ENCODE measurements around the gene SLC26A8.

Gene SLC26A8, protein sequence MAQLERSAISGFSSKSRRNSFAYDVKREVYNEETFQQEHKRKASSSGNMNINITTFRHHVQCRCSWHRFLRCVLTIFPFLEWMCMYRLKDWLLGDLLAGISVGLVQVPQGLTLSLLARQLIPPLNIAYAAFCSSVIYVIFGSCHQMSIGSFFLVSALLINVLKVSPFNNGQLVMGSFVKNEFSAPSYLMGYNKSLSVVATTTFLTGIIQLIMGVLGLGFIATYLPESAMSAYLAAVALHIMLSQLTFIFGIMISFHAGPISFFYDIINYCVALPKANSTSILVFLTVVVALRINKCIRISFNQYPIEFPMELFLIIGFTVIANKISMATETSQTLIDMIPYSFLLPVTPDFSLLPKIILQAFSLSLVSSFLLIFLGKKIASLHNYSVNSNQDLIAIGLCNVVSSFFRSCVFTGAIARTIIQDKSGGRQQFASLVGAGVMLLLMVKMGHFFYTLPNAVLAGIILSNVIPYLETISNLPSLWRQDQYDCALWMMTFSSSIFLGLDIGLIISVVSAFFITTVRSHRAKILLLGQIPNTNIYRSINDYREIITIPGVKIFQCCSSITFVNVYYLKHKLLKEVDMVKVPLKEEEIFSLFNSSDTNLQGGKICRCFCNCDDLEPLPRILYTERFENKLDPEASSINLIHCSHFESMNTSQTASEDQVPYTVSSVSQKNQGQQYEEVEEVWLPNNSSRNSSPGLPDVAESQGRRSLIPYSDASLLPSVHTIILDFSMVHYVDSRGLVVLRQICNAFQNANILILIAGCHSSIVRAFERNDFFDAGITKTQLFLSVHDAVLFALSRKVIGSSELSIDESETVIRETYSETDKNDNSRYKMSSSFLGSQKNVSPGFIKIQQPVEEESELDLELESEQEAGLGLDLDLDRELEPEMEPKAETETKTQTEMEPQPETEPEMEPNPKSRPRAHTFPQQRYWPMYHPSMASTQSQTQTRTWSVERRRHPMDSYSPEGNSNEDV

DNA sequence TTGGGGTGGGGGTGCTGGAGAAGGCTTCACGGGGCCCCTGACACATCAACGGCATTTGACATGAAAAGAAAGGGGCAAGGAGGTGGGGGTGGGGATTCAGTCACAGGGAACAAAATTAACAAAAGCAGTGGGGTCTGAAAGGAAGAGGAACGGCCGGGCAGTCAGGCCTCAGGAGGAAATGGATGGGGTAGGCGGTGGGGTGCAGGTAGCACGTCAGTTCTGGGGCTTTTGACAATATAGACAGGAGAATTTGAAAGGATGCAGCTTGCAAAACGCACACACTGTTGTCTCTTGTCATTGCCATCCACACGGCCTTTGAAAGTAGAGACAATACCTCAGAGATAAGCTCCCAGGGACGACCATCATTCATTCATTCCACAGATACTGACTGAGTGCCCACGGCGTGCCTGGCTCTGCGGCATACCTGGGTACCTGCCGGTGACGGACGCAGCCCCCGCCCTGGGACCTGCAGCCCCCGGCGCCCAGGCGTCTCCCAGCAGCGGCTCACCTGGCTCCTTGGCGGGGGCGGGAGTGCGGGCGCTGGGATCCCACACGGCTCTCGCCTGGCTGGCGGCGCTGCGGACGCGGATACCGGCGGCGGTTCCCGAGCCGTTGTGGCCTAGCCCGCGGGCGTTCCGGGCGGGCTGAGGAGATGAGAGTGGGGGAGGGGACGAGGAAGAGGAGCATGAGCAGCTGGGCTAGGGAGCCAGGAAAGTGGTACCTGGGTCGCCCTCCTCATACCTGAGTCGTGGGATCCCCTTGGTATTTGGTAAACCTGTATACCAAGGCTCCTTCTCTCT is at the start of gene SLC26A8:
Gene SLC26A8 (minus strand): TSS at position 646 of the 800 bp plus-strand sequence. CDS start 4,934 bp downstream, outside the sequence.
- DNase-seq (ENCODE audit: low read depth): no peak

DNA sequence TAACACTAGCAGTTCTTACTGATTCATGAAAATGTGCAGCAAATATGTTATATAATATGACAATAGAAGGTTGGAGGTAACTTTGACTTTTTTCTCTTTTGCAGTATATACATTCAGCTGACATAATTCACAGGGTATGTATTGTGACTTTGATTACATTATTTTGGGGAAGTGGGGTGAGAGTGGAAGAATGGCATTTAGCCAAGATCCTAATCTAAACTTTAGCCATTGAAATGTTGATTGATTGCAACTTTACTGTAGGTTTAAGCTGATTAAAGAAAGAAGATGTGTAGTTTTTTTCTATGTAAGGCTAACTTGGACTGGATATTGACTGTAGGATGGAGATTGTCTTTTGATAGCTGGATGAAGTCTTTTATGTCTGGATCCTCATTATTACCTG is 49.1 kb upstream of the SLC26A8 start:
- no peak for DNase-seq (ENCODE audit: low read depth)

DNA sequence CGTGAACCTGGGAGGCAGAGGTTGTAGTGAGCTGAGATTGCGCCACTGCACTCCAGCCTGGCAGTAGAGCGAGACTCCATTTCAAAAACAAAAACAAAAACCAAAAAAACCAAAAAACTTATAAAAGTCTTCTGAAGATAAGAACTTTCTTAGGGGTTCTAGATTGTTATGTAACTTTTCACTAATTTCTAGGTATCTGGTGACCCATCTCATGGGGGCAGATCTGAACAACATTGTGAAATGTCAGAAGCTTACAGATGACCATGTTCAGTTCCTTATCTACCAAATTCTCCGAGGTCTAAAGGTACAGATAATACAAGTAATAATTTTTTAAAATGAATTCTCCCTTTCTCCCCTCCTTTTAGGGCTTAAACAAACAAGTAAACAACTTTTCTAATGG is 48.2 kb upstream of the SLC26A8 start:
- no peak for DNase-seq (ENCODE audit: low read depth)

DNA sequence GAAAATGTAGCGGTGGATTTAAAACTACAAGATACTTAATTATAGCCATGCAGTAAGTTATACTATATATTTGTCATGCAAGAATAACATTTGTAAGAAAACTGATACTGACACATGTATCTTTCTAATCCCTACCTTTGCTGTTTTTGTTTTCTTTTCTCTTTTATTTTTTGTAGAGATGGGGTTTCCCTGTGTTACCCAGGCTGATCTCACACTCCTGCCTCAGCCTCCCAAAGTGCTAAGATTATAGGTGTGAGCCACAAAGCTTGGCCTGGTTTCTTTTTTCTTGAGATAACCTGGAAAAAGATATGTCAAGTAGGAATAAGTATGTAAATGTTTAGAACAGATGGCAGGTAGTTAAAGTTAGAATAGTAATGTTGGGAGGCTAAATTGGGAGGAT is 47.3 kb upstream of the SLC26A8 start:
- DNase-seq (ENCODE audit: low read depth): no peak

DNA sequence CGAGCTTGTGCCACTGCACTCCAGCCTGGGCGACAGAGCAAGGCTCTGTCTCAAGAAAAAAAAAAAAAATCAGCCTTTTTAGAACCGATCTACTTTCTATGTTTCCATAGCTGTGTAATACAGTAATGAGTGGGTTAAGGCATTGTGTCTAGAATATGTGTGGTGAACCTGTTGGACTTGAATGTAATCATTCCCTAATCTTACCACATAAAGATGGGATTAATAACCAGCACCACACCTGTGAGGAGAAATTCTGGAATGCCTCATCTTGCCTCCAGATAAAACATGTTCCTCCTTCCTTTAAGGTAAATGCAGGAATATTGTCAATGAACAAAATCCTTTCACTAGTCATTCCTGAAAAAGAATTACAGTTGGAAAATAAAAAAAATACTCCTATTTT is 46.8 kb upstream of the SLC26A8 start:
- DNase-seq (ENCODE audit: low read depth): no peak

DNA sequence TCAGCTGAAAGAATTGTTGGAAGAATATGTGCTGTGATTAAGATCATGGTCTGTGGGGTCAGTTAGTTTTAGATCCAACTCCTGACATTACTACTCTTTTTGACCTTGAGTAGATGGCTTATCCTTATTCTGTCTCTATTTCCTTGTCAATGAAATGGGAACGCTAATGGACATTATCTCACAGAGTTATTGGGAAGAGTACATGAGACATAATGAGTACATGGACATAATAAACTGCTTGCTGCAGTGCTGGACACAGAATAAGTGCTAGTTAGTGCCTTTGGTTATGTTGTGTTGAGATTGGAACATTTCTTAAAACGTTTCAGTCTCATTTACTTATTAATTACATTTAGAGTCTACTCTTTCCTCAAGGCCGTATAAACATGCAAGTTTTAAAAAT is 45.8 kb upstream of the SLC26A8 start:
- DNase-seq (ENCODE audit: low read depth): no peak

DNA sequence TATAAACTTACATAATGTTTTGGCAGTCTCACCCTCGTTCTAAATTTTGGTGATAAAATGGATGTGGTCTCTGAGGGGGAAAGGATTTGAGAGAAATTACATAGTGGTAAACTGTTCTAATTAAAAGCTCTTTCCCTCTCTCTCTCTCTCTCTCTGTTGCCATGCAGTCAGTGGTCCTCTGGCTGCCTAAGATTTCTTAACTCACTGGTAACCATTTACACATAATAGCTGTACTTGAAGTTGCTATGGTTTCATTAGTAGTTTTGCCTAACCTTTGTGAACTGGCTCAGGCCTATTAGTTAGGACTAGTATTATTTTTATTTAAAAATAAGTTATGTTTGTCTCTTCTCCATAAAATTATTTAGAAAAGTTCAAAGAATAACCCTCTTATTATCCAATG is 45.1 kb upstream of the SLC26A8 start:
- DNase-seq (ENCODE audit: low read depth): no peak

DNA sequence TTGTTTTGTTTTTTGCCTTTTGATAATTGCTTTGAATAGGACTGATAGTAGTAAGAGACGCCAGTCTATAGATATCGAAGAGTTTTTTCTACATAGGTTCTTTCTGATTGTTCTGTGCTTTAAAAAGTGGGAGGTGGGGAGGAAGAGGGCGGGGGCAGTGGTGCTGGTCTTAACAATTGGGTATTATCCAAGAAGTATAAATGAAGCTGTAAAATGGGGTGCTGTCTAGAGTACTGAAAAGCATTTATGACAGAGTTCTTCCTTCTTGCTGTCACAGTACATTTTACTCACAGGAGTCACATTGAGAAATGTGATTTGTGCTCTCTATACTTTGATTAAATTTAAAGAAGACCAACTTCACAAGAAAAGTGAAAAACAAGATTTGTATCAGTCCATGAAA is 44.1 kb upstream of the SLC26A8 start:
- no peak for DNase-seq (ENCODE audit: low read depth)

DNA sequence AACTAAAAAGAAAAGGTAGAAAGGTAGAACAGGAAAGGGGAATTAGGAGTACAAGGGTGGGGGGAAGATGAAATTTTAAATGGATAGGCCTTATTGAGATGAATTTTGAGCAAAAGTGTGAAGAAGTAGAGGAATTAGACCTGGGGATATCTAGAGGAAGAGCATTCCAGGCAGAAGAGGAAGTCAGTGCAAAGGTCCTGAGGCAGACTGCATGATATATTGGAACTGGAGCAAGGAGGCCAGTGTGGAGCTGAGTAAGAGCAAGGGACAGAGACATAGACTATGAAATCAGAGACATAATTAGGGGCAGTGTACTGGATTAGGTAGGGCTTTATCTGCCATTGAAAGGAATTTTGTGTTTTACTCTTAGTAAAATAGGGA is 43.6 kb upstream of the SLC26A8 start:
- DNase-seq (ENCODE audit: low read depth): no peak

DNA sequence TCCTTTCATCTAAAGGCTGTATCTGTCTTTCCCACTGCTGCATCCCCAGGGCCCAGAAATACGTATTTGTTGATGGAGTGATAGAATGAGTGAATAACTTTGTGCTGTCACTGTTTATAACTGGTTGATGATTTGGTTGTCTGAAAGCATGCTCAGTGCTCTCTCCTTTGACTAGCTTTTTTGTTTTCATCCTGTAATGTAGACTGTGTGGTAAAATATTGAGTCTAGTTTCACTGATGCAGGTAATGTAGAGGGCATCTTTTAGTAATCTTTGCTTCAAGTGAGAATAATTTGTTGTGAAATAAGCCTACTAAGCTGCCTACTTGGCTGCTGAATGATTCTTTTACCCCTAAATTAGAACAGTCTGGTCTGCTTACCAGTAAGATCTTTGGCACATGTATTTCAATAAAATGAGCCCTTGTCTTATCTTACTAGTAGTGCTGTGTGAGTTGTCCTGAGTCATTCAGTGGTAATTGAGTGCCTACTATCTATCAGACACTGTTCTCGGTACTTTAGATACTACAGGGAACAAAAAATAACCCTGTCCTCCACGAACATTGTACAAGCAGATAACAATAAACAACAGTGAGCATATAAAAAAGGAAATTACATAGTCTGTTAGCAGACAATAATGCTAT is 43.1 kb upstream of the SLC26A8 start:
- DNase-seq (ENCODE audit: low read depth): peak; percentile 79

DNA sequence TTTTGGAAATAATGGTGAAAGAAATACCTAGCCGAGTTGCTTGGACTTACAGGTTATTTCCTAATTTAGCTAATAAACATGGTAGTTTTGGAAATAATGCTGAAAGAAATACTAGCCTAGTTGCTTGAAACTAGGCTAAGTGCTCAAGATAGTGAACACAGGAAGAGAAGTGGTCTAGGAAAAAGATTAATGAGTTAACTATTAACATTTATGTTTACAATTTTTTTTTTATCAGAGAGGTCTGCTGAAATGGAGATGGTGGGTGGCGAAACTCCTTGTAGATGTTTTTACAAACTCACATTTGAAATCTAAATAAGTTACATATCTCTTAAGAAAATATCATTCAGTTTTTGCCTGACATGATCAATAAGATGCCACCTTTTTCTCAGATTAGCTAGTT is 42.4 kb upstream of the SLC26A8 start:
- no peak for DNase-seq (ENCODE audit: low read depth)

DNA sequence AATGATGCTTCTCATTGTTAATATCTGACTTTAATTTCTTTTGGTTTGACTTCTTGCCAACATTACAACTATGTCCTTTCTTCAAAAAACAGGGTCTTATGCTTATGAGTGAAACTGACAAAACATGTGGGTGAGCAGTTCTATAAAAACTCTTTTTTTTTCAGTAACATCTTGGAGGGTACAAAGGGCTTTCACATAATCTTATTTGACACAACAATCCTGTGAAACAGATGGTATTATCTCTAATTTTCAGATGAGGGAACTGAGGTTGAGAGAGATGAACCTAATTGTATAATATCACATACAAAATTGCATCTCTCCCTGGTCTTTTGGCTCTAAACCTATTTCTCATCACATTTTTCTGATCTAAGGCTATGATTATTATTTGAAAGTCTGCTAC is 41.5 kb upstream of the SLC26A8 start:
- no peak for DNase-seq (ENCODE audit: low read depth)

DNA sequence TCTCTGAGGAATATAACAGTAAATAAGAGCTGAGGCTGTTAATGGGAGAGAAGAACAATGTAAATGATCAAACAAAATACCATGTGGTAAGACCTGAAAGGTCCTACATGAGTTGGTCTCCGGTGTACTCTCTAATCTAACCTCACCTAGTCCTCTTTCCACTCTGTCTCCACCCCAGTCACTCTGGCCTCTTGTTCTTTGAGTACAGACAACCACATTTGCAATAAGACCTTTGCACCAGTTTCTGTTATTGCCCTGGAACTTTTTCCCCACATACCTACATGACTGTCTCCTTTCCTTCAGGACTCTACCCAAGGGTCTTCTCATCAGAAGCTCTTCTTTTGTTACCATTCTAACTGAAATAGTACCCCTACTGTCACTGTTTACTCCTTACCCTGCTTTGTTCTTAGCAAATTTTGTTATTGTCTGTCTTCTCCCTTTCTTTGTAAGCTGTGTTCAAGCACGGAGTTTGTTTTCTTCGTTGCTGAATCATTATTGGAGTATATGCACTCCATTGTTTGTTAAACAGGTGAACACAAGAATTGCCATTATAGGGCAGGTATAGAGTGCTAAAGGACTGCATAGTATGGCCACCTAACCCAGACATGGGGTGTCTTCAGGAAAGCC is 40.4 kb upstream of the SLC26A8 start:
- no peak for DNase-seq (ENCODE audit: low read depth)

DNA sequence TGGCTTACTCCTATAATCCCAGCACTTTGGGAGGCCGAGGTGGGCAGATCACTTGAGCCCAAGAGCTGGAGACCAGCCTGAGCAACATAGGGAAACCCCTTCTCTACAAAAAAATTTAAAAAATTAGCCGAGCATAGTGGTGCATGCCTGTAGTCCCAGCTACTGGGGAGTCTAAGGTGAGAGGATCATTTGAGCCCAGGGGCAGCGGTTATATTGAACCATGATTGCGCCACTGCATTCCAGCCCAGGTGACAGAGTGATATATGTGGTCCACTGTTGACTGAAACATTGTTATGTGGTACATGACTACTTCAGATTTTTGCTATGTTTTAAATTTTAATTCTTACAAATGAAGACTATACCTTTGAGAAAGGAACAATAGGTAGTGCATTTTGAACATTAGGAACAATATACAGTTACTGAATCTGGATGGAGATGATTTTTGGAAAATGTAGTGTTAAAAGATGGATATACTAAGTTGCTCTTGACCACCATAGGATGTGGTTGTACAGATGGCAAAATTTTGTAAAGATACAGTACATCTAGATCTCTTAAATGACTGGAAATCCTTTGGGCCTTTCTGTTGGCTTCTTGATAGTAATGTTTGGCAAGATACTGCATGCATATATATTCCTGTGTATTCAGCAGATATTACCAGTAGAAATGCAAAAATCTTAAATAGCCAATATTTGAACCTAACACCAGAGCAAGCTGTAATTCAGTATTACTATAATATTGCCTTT is 39.0 kb upstream of the SLC26A8 start:
- DNase-seq (ENCODE audit: low read depth): no peak

DNA sequence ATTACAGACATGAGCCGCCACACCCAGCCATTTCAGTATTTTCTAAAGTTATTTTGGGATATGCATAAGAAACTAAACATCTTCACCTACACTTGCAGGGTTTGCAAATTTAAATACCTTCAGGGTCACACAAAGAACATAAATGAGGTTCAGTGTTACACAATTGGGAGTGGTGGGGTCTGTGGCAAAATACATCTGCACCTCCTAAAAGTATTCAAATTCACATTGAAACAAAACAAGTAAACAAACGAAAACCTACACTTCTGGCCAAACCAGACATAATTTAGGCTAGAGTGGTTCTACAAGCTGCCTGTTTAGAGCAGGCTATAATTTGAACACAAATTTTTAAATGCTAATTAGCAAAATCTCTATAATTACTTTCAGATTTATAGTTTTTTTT is 37.8 kb upstream of the SLC26A8 start:
- no peak for DNase-seq (ENCODE audit: low read depth)

DNA sequence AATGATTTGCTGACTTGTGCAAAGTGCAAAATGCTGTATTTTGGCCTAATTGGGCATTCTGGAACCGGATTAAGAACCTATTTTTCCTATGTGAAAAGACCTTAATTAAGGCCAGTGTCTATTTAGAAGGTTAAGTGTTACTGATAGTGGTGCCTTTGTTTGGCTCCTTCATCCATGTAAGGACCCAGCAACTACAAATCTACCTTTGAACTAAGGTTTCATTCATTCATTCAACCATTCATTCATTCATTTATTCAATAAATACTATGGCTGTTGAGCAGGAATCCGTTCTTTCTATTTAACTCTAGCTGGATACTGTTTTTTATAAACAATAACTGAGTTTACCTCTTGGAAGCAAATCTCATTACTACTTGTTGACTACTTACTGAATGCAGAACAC is 36.8 kb upstream of the SLC26A8 start:
- DNase-seq (ENCODE audit: low read depth): no peak

DNA sequence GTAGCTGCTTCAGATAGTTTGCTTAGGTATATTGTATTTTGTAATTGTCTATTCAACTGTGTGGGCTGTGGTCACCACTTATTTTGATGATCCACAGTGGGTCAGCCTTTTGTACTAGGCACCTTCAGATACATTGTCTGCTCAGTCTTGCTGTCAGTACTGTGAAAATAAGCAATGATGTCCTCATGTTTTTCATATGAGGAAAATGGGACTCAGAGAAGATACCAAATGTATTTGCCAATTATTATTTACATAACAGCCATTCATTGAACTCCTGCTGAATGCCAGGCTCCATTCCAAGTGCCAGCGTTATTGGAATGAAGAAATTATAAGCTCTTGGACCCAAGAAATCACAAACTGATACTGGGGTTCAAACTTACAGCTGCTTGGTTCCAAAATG is 31.7 kb upstream of the SLC26A8 start:
- DNase-seq (ENCODE audit: low read depth): no peak

DNA sequence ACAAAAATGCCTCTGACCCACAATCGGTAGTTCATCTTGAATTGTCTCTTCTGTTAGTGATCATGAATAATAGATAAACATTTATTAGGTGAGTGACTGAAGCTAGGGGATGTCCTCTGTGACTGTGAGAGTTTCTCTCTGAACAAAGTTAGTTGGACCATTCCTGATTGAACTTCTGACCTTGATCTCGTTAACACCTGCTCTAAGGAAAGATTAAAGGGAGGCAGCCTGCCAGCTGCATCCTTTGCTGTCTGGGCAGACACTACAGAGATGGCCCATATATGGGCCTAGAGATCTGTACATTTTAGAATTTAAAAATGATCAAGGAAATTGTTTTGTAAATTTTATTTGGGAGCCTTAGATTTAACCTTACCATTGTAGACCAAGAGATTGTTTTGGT is 30.5 kb upstream of the SLC26A8 start:
- no peak for DNase-seq (ENCODE audit: low read depth)

DNA sequence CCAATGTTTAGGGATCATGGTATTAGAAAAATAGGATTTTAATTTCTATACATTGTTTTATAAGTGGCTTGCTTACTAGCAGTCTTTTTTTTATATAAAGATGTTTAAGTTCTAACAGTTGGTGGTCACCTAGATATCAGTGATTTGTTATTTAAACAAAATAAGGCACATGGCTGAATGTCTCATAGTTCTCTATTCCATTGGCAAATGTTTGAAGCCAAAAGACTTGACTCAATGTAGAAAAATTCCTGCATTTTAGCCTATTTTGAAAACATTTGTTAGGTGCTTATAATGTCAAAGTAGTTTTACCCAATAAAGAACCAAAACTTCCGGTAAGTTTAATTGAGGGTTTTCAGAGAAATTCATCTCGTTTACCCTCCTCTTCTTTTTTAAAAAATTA is 30.0 kb upstream of the SLC26A8 start:
- no peak for DNase-seq (ENCODE audit: low read depth)

DNA sequence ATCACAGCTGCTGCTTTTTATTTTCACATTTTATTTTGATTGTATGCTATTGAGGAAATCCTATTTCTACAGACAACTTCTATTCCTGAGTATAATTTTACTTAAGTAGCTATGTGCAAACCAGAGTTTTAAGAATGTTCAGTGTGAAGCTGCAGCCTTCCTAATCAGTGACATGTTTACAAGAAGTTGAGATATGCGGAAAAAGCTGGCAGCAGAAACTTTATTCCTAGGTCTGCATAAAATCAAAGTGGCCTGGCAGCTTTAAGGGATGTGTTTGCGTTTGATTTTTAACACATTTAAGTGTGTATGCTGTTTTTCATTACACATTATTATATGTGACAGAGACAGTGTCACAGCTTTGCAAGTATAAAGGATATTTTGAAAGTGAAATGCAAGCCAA is 29.4 kb upstream of the SLC26A8 start:
- peak; percentile 75 for DNase-seq (ENCODE audit: low read depth)

DNA sequence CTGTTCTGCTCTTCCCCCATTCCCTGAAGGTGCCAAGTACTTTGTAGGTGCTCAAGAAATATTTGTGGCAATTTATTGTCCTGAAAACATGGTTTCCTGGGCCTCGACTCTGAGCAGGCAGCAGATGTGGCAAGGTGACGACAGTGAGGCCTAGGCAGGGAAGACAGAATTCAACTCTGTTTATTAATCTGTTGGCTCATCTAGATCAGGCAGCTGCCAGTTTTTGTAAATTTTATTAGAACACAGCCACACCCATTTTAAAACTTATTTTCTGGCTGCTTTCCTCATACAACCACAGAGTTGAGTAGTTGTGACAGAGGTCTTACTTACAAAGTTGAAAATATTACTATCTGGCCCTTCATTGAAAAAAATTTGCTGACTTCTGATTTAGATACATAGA is 27.7 kb upstream of the SLC26A8 start:
- no peak for DNase-seq (ENCODE audit: low read depth)

Data from amniotic epithelial cell (primary cell).